Small intestine (tissue), 7 donors: ENCODE measurements around the gene SSBP4. TPM values are rescaled to one million over a fixed set of nuclear protein-coding genes. Genes with fewer than 3 reads are reported as not detected.
"Not testable (repeated sequence)": the region's sequence is repeated elsewhere in the genome, so short reads cannot be mapped to it uniquely, and the experiment has no call there.

Source experiments
- DNase-seq, 2 donors: peaks; one replicate each; pipeline versions ENCODE4 v3.0.0 to v3.0.0-alpha.2; 2013
- FAIRE-seq: peaks from 2 replicates; lab custom pipeline; 2012; peaks lifted over from hg19 to GRCh38; lab: Jason Lieb, UNC
- H3K27ac ChIP-seq, 3 donors: one replicate each; pipeline ENCODE4 v1.5.1; 2013; ENCODE audit warnings: low read length in 2 of 3, mild to moderate bottlenecking in 2 of 3, control low read depth in 1 of 3, inconsistent platforms in 1 of 3, low read depth in 1 of 3, moderate library complexity in 1 of 3
- H3K27me3 ChIP-seq, 3 donors: one replicate each; pipeline ENCODE4 v1.6.1; 2013; ENCODE audit warnings: low read length in 3 of 3, inconsistent platforms in 1 of 3; ENCODE audit not compliant: control insufficient read depth in 3 of 3, insufficient read depth in 3 of 3
- H3K36me3 ChIP-seq, 3 donors: one replicate each; pipeline ENCODE4 v1.6.1; 2013; ENCODE audit warnings: low read length in 3 of 3, inconsistent platforms in 1 of 3, low read depth in 1 of 3, mild to moderate bottlenecking in 1 of 3, moderate library complexity in 1 of 3; ENCODE audit not compliant: control insufficient read depth in 3 of 3, insufficient read depth in 2 of 3
- H3K4me1 ChIP-seq, 3 donors: one replicate each; pipeline ENCODE4 v1.6.1; 2013; ENCODE audit warnings: low read length in 2 of 3, inconsistent platforms in 1 of 3, low read depth in 1 of 3, mild to moderate bottlenecking in 1 of 3, moderate library complexity in 1 of 3; ENCODE audit not compliant: control insufficient read depth in 3 of 3, insufficient read depth in 2 of 3
- H3K4me3 ChIP-seq, 3 donors: one replicate each; pipeline ENCODE4 v1.5.1; 2013; ENCODE audit warnings: low read length in 3 of 3, control low read depth in 1 of 3, inconsistent platforms in 1 of 3, low read depth in 1 of 3, mild to moderate bottlenecking in 1 of 3, moderate library complexity in 1 of 3
- H3K9me3 ChIP-seq, 2 donors: one replicate each; pipeline ENCODE4 v1.6.1; 2013; ENCODE audit warnings: low read depth in 1 of 2, low read length in 1 of 2; ENCODE audit not compliant: control insufficient read depth in 2 of 2, insufficient read depth in 1 of 2
- WGBS, 3 donors: extraction: QIAGEN DNeasy Blood & Tissue Kit; methylation state at CpG; one replicate each; pipeline ENCODE4 v1.1.7; 2013; 5-methylcytosine and 5-hydroxymethylcytosine counted together
- polyA plus RNA-seq, 4 donors: library from polyadenylated mRNA; stranded (reverse) in 3 of 4; unstranded in 1 of 4; fragments of 200-250 nt in 3 of 4; fragments of 120-200 nt in 1 of 4; gene quantifications; one replicate each; pipeline versions ENCODE4 v1.2.1 to v1.2.3, GENCODE V29; 2013
- donor health status: healthy with polysubstance abuse.
- donor health status: control.
- donor health status: control.
- donor health status: Bipolar disorder and iron deficiency.
- donor health status: healthy.

Gene SSBP4
- polyA plus RNA-seq, 4 donors = 15.9 to 117 (median 44.2) TPM

DNA sequence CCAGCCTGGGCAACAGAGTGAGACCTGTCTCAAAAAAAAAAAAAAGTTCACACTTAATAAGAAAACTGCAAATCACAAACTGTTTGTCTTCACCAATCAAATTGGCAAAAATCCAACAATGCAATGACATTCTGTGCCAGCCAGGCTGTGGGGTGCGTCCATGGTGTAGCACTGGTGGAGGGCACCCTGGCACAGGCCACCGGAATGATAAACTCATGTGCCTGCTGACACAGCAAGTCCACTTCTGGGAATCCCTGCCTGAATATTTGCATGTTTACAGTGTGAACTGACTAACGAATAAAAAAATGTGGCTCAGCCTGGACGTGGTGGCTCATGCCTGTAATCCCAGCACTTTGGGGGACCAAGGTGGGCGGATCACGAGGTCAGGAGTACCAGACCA is 20.2 kb upstream of the SSBP4 start:
- H3K27ac ChIP-seq = no peak overlapping the region
- WGBS, 3 donors = 21 to 43% (median 25%) methylated on average over 6 of the region's 6 CpGs
- H3K4me3 ChIP-seq = no peak overlapping the region
- FAIRE-seq (no peak), DNase-seq (peak in 1 of 2 donors; percentile 79)
- no peaks in the 10 kb centered on the region for H3K36me3 ChIP-seq
- peaks cover 0 to 2% of the 10 kb centered on the region in 2 donors for H3K9me3 ChIP-seq
- no peaks in the 10 kb centered on the region for H3K27me3 ChIP-seq
- H3K4me1 ChIP-seq = peaks cover 0 to 39% (median 0%) of the 10 kb centered on the region in 3 donors

DNA sequence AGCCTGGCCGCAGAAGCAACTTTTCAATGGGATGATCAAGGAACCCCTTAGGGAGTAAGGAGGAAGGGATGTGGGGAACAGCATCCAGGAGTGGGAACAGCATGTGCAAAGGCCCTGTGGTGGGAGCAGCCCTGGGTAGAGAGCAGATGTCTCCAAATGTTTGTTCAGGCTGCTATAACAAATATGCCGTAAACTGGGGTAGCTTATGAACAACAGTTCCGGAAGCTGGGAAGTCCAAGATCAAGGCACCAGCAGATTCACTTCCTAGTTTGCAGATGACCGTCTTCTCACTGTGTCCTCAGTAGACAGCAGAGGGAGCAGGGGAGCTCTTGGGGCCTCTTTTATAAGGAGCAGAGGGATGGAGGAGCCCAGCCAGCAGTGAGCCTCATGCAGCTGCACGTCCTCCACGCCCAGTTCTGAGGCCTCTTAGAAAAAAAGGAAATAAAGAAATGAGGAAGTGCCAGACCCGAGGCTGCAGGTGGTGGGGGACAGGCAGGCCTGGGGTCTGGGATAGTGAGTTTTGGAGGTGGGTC is 17.6 kb upstream of the SSBP4 start:
- Histone ChIP-seq H3K4me3 (peak overlapping the region in 1 of 3 donors; percentile 18), H3K4me1 (peaks cover 0 to 42% (median 0%) of the 10 kb centered on the region in 3 donors), H3K36me3 (peaks cover 0 to 2% (median 0%) of the 10 kb centered on the region in 3 donors), H3K27ac (peak overlapping the region in 2 of 3 donors; percentile 55 to 90), H3K9me3 (peaks cover 0 to 2% of the 10 kb centered on the region in 2 donors), H3K27me3 (no peaks in the 10 kb centered on the region)
- 26 to 37% (median 32%) methylated on average over 7 of the region's 7 CpGs for WGBS, 3 donors
- peak; percentile 75 to 93 for DNase-seq
- no peak for FAIRE-seq

DNA sequence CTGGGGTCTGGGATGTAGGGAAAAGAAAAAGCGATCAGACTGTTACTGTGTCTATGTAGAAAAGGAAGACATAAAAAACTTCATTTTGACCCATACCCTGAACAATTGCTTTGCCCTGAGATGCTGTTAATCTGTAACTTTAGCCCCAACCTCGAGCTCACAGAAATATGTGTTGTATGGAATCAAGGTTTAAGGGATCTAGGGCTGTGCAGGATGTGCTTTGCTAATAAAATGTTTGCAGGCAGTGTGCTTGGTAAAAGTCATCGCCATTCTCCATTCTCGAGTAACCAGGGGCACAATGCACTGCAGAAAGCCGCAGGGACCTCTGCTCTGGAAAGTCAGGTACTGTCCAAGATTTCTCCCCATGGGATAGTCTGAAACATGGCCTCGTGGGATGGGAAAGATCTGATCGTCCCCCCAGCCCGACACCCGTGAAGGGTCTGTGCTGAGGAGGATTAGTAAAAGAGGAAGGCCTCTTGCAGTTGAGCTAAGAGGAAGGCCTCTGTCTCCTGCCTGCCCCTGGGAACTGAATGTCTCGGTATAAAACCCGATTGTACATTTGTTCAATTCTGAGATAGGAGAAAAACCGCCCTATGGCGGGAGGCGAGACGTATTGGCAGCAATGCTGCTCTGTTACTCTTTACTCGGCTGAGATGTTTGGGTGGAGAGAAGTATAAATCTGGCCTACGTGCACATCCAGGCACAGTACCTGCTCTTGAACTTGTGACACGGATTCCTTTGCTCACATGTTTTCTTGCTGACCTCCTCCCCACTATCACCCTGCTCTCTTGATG is 16.5 kb upstream of the SSBP4 start:
- WGBS, 3 donors = 53 to 75% (median 67%) methylated on average over 18 of the region's 18 CpGs
- FAIRE-seq, H3K27me3 ChIP-seq, H3K36me3 ChIP-seq, H3K9me3 ChIP-seq: not testable (repeated sequence)
- Histone ChIP-seq H3K4me3 (peak overlapping the region in 1 of 3 donors; percentile 18), H3K4me1 (peaks cover 0 to 34% (median 0%) of the 10 kb centered on the region in 3 donors), H3K27ac (peak overlapping the region in 2 of 3 donors; percentile 44 to 90)
- DNase-seq = peak in 1 of 2 donors; percentile 60

DNA sequence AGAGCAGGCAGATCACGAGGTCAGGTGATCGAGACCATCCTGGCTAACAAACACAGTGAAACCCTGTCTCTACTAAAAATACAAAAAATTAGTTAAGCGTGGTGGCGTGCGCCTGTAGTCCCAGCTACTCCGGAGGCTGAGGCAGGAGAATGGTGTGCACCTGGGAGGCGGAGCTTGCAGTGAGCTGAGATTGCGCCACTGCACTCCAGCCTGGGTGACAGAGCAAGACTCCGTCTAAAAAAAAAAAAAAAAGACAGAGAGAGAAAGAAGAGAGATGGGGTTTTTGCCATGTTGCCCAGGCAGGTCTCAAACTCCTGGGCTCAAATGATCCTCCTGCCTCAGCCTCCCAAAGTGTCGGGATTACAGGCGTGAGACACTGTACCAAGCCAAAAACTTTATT is 13.4 kb upstream of the SSBP4 start:
- H3K9me3 ChIP-seq, FAIRE-seq, H3K4me3 ChIP-seq, H3K36me3 ChIP-seq, H3K27me3 ChIP-seq, DNase-seq, H3K27ac ChIP-seq: not testable (repeated sequence)
- H3K4me1 ChIP-seq = peaks cover 0 to 37% (median 0%) of the 10 kb centered on the region in 3 donors
- 84 to 87% (median 86%) methylated on average over 10 to 11 of the region's 11 CpGs for WGBS, 3 donors

DNA sequence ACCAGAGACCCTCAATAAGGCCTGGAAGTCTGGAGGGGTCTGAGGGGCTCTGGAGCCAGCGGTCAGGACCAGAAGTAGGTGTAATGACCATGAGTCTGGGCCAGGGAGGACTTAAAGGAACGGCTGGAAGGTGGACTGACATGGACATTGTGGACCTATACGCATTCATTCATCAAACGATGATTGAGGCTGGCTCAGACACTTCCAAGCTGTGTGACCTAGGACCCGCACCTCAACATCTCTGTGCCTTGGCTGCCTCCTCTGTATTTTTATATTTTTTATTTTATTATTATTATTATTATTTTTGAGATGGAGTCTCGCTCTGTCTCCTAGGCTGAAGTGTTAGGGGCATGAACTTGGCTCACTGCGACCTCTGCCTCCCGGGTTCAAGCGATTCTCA is 12.4 kb upstream of the SSBP4 start:
- Histone ChIP-seq H3K4me1 (peaks cover 0 to 32% (median 0%) of the 10 kb centered on the region in 3 donors), H3K27me3 (no peaks in the 10 kb centered on the region), H3K27ac (no peak overlapping the region), H3K4me3 (no peak overlapping the region), H3K9me3 (no peaks in the 10 kb centered on the region), H3K36me3 (peaks cover 0 to 2% (median 0%) of the 10 kb centered on the region in 3 donors)
- FAIRE-seq = no peak
- DNase-seq = no peak
- 92 to 94% (median 92%) methylated on average over 9 of the region's 9 CpGs for WGBS, 3 donors

DNA sequence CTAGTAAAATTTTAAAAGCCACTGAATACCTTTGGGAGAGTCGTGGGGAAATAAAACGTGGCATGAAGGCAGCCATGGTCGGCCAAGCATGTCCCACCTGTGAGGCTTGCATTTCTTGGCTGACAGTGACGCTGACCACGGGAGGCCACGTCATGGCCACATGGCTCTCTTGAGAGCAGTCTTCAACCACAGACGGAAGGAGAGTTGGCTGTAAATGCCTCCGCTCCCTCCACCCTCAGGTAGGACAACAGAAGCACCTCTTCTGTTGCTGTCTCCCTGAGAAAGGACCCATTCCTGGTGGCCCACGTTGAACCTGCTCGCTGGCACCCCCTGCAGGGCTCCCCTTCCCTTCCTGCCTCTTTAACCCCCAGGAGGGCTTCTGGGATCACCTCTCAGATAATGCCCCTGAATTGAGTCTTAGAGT is 11.1 kb upstream of the SSBP4 start:
- WGBS, 3 donors = 30 to 56% (median 31%) methylated on average over 10 of the region's 10 CpGs
- peak; percentile 53 to 67 for DNase-seq
- H3K4me1 ChIP-seq = peaks cover 0 to 19% (median 0%) of the 10 kb centered on the region in 3 donors
- H3K9me3 ChIP-seq = no peaks in the 10 kb centered on the region
- no peak overlapping the region for H3K4me3 ChIP-seq
- no peak for FAIRE-seq
- H3K27ac ChIP-seq = no peak overlapping the region
- H3K36me3 ChIP-seq = peaks cover 0 to 2% (median 0%) of the 10 kb centered on the region in 3 donors
- H3K27me3 ChIP-seq = no peaks in the 10 kb centered on the region

DNA sequence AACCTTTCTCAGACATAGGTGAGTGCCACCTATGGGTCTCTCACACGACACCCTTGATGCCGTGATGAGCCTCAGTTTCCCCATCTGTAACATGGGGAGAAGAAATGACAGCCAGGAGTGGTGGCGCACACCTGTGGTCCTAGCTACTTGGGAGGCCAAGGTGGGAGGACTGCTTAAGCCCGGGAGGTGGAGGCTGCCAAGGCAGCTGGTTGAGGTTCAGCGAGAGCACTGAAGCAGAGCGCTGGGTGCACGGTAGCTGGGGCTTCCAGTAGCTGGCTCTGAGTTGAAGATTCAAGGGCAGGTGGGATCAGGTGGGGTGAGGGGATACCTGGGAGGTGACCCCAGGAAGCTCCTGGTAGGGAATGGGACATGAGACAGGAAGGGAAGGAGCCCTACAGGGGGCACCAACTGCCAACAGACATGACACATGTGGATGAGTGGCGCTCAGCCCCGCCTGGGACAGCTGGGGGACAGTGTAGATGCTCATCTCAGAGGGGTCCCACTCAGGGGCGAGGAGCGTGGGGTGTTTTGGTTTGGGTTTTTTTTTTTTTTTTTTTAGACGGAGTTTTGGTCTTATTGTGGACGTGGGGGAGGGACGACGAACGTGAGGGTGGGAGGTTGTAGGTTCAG is 6.5 kb upstream of the SSBP4 start:
- H3K4me3 ChIP-seq = no peak overlapping the region
- no peaks in the 10 kb centered on the region for H3K27me3 ChIP-seq
- DNase-seq (no peak), FAIRE-seq (no peak)
- H3K4me1 ChIP-seq = peaks cover 0 to 43% (median 7%) of the 10 kb centered on the region in 3 donors
- peaks cover 0 to 6% (median 0%) of the 10 kb centered on the region in 3 donors for H3K36me3 ChIP-seq
- no peak overlapping the region for H3K27ac ChIP-seq
- no peaks in the 10 kb centered on the region for H3K9me3 ChIP-seq
- WGBS, 3 donors = 72 to 78% (median 76%) methylated on average over 15 to 16 of the region's 16 CpGs

DNA sequence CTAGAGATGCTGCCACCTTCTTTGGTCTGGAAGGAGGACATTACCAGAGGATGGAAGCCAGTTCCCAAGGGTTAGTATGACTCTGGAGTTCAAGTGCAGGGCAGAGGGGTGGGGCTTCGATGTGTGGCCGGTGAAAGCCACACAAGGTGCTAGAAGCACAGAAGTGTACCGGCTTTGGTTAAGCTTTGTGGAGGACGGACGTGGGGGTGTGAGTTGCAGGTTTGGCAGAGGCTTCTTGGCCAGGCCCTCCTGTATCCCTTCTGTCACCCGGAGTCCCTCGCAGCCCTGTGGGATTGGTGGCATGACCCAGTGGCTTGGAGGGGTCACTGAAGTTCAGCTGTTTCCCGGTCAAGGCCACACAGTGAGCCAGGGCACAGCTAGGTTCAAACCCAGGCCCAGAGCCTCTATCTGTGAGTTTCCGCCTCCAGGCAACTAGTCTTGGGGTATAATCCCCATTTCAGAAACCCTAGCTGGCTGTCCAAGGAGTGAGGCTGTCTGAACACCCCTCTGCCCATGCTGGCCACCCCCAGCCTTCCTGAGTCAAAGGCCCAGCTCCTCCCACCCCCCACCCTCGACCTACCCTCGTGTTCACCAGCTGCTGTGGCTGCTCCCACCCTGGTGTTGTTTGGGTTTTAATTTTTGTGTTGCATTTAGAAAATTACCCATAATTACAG is 4.6 kb upstream of the SSBP4 start:
- Histone ChIP-seq H3K9me3 (no peaks in the 10 kb centered on the region), H3K27me3 (no peaks in the 10 kb centered on the region), H3K36me3 (peaks cover 0 to 6% (median 0%) of the 10 kb centered on the region in 3 donors), H3K4me3 (peak overlapping the region in 1 of 3 donors; percentile 30), H3K27ac (peak overlapping the region; percentile 51 to 89 (median 89)), H3K4me1 (peaks cover 2 to 53% (median 7%) of the 10 kb centered on the region in 3 donors)
- DNase-seq (peak in 1 of 2 donors; percentile 53), FAIRE-seq (no peak)
- WGBS, 3 donors = 20 to 38% (median 33%) methylated on average over 11 of the region's 11 CpGs
